Smooth muscle cell (in vitro differentiated cells): ENCODE measurements around the gene HNRNPM. TPM values are rescaled to one million over a fixed set of nuclear protein-coding genes. Genes with fewer than 3 reads are reported as not detected.

Experiments used
- DNase-seq: peaks from one replicate; lab custom pipeline; 2025; ENCODE audit not compliant: unreplicated experiment; lab: John Stamatoyannopoulos, UW
- H2AFZ ChIP-seq: fragments of 200-600 bp; sonication (generic); 2 replicates; pipeline ENCODE4 v1.6.0; 2016; ENCODE audit warnings: antibody characterized with exemption, low read depth, mild to moderate bottlenecking
- H3F3A ChIP-seq: fragments of 200-600 bp; sonication (generic); 2 replicates; pipeline ENCODE4 v1.6.0; 2017; ENCODE audit warnings: antibody characterized with exemption, low read depth
- H3K27ac ChIP-seq: fragments of 200-600 bp; sonication (generic); 2 replicates; pipeline ENCODE4 v1.5.1; 2016; ENCODE audit warnings: low read depth, mild to moderate bottlenecking
- H3K27me3 ChIP-seq: fragments of 200-600 bp; sonication (generic); 2 replicates; pipeline ENCODE4 v1.6.1; 2016; ENCODE audit warnings: low read depth, mild to moderate bottlenecking
- H3K36me3 ChIP-seq: fragments of 200-600 bp; sonication (generic); 2 replicates; pipeline ENCODE4 v1.5.1; 2016; ENCODE audit warnings: low read depth
- H3K4me1 ChIP-seq: fragments of 200-600 bp; sonication (generic); 2 replicates; pipeline ENCODE4 v1.5.1; 2016; ENCODE audit warnings: low read depth
- H3K4me2 ChIP-seq: fragments of 200-600 bp; sonication (generic); 2 replicates; pipeline ENCODE4 v1.6.0; 2016; ENCODE audit warnings: mild to moderate bottlenecking
- H3K4me3 ChIP-seq: fragments of 200-600 bp; sonication (generic); 2 replicates; pipeline ENCODE4 v1.5.1; 2016; ENCODE audit warnings: mild to moderate bottlenecking
- H3K79me2 ChIP-seq: fragments of 200-600 bp; sonication (generic); 2 replicates; pipeline ENCODE4 v1.6.0; 2016; ENCODE audit warnings: low read depth, mild to moderate bottlenecking
- H3K9ac ChIP-seq: fragments of 200-600 bp; sonication (generic); 2 replicates; pipeline ENCODE4 v1.6.0; 2016; ENCODE audit warnings: low read depth
- H3K9me3 ChIP-seq: fragments of 200-600 bp; sonication (generic); replicated peaks from 2 replicates; pipeline ENCODE4 v1.5.1; 2016; ENCODE audit warnings: low read depth
- H4K20me1 ChIP-seq: fragments of 200-600 bp; sonication (generic); 2 replicates; pipeline ENCODE4 v1.6.0; 2016; ENCODE audit warnings: low read depth
- WGBS: methylation state at CpG from one replicate; pipeline ENCODE4 v1.1.7; 2016; ENCODE audit warnings: low lambda C conversion rate; 5-methylcytosine and 5-hydroxymethylcytosine counted together
- polyA plus RNA-seq: library from polyadenylated mRNA; unstranded; fragments of >200 nt; fragmentation: Nextera tagmentation; extraction: Ambion mirVana; gene quantifications from 2 replicates; pipeline ENCODE4 v1.2.1, GENCODE V29; 2016
- total RNA-seq: library from RNA; depleted of rRNA; stranded (reverse); fragments of >200 nt; gene quantifications from 2 replicates; pipeline ENCODE4 v1.2.3, GENCODE V29; 2014
- TF ChIP-seq, protein P1 (sequence below): fragments of 200-600 bp; sonication (generic); IDR thresholded peaks from 2 replicates; pipeline ENCODE4 v1.5.1; 2017; ENCODE audit warnings: borderline replicate concordance, mild to moderate bottlenecking, antibody characterized with exemption; ENCODE audit not compliant: insufficient read depth, poor library complexity, severe bottlenecking

Gene HNRNPM
- total and polyA plus RNA-seq, 2 experiments from 2014 or later, result 44.3 to 143 TPM

DNA sequence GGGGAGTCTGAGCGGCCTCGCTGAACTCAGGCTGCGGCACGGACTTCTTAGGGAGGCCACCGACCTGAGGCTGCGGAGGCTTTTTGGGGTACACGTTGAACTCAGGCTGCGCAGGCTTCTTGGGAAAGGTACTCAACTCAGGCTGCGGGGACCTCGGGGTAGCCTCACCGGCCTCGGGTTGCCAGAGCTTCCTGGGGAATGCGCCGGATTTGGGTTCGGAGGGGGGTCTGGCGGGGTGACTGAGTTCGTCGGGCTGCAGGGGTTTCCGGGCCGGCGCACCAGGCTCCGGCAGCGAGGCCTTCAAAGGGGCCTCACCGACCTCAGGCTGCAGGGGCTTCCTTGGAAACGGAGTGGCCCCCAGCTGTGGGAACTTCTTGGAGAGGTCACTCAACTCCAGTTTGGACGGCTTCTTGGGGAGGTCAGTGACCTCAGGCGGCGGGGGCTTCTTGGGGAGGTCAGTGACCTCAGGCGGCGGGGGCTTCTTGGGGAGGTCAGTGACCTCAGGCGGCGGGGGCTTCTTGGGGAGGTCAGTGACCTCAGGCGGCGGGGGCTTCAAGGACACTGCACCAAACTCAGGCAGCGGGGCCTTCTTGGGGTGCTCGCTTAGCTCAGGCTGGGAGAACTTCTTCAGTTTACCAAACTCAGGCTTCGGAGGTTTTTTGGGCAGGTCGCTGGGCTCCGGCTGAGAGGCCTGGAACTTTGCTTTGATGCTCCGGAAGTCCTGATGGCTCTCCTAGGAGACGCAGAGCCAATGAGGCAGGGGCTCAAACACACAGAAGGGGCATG is 54.5 kb downstream of the HNRNPM start:
- no peak overlapping the region for H3K27ac ChIP-seq
- H3K36me3 ChIP-seq, result no peaks in the 10 kb centered on the region
- no peak overlapping the region for H3K4me3 ChIP-seq
- H3K4me1 ChIP-seq, result peaks cover 11% of the 10 kb centered on the region
- H3K4me2 ChIP-seq, result no peak overlapping the region
- no peaks in the 10 kb centered on the region for H3F3A ChIP-seq
- no peak for DNase-seq
- H3K9ac ChIP-seq, result no peak overlapping the region
- H3K9me3 ChIP-seq, result no peaks in the 10 kb centered on the region
- no peaks in the 10 kb centered on the region for H4K20me1 ChIP-seq
- H3K79me2 ChIP-seq, result no peaks in the 10 kb centered on the region
- no peak overlapping the region for H2AFZ ChIP-seq
- no peaks in the 10 kb centered on the region for H3K27me3 ChIP-seq
- TF ChIP-seq, protein P1, sequence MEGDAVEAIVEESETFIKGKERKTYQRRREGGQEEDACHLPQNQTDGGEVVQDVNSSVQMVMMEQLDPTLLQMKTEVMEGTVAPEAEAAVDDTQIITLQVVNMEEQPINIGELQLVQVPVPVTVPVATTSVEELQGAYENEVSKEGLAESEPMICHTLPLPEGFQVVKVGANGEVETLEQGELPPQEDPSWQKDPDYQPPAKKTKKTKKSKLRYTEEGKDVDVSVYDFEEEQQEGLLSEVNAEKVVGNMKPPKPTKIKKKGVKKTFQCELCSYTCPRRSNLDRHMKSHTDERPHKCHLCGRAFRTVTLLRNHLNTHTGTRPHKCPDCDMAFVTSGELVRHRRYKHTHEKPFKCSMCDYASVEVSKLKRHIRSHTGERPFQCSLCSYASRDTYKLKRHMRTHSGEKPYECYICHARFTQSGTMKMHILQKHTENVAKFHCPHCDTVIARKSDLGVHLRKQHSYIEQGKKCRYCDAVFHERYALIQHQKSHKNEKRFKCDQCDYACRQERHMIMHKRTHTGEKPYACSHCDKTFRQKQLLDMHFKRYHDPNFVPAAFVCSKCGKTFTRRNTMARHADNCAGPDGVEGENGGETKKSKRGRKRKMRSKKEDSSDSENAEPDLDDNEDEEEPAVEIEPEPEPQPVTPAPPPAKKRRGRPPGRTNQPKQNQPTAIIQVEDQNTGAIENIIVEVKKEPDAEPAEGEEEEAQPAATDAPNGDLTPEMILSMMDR, result no peak
- 94% methylated on average over 41 of the region's 41 CpGs for WGBS

DNA sequence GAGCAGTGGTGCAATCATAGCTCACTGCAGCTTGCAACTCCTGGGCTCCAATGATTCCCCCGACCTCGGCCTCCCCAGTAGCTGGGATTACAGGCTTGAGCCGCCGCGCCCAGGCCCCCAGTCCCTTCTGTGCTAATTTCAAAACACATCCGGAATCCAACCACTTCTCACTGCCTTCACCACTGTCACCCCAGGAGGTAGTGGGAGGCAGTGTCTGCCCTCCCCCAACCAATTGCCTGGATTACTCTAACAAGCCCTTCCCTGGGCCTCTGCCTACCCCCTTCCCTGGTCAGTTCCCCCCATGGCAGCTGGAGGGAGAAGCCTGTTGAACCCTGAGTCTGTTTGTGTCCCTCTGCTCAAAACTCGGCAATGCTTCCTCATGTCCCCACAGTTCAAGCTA is 55.4 kb downstream of the HNRNPM start:
- WGBS, result 60% methylated on average over 7 of the region's 7 CpGs
- Histone ChIP-seq H3F3A (no peaks in the 10 kb centered on the region), H2AFZ (no peak overlapping the region), H3K27ac (no peak overlapping the region), H3K4me3 (no peak overlapping the region), H3K9me3 (no peaks in the 10 kb centered on the region), H4K20me1 (no peaks in the 10 kb centered on the region), H3K4me2 (no peak overlapping the region), H3K36me3 (no peaks in the 10 kb centered on the region), H3K79me2 (no peaks in the 10 kb centered on the region), H3K9ac (no peak overlapping the region), H3K4me1 (peaks cover 11% of the 10 kb centered on the region), H3K27me3 (no peaks in the 10 kb centered on the region)
- TF ChIP-seq, protein P1, result no peak
- DNase-seq, result no peak

DNA sequence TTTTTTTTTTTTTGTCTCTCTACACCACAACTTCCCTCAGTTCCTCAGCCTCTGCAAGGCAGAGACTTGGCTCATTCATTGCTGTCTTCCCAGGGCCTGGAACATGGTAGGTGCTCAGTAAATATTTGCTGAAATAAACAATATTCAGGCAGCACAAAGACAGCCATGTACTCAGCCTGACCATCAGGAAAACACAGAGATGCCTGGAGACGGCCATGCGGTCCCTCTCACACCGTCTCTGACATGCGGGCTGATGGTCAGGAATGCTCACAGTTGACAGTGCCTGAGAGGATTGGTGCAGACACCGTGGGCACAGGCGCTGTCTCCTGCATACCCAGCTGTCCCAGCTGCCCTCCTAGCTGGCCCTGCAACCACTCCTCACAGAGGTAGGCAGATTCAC is 56.7 kb downstream of the HNRNPM start:
- no peak for DNase-seq
- H3K9me3 ChIP-seq, result no peaks in the 10 kb centered on the region
- 88% methylated on average over 6 of the region's 6 CpGs for WGBS
- no peak overlapping the region for H3K4me3 ChIP-seq
- no peak overlapping the region for H3K9ac ChIP-seq
- peaks cover 23% of the 10 kb centered on the region for H3K4me1 ChIP-seq
- H3K4me2 ChIP-seq, result no peak overlapping the region
- H2AFZ ChIP-seq, result no peak overlapping the region
- no peaks in the 10 kb centered on the region for H4K20me1 ChIP-seq
- no peaks in the 10 kb centered on the region for H3K79me2 ChIP-seq
- H3K27ac ChIP-seq, result no peak overlapping the region
- no peaks in the 10 kb centered on the region for H3K27me3 ChIP-seq
- no peaks in the 10 kb centered on the region for H3K36me3 ChIP-seq
- H3F3A ChIP-seq, result peaks cover 4% of the 10 kb centered on the region
- TF ChIP-seq, protein P1, result no peak

DNA sequence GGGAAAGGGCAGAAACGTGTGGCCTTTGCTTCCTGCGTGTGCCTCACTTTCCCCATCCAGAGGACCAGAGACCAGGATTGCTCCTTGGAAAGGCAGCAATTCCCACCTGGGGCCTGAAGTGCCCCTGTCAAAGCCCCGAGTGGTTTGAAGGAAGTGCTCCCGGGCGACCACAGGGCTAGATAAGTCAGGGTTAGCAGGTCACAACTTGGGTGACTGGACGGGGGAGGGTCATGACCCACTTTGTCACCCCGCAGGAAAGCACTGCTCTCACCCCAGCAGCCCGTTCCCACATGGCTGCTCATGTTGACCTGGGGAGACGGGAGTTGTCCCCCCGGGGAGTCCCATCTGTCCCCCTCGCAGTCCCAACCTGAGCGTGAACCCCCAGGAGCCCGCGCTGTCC is 57.2 kb downstream of the HNRNPM start:
- peaks cover 23% of the 10 kb centered on the region for H3K4me1 ChIP-seq
- no peaks in the 10 kb centered on the region for H4K20me1 ChIP-seq
- TF ChIP-seq, protein P1, result no peak
- H3K9ac ChIP-seq, result no peak overlapping the region
- whole genome bisulfite sequencing, result 87% methylated on average over 14 of the region's 14 CpGs
- no peak overlapping the region for H2AFZ ChIP-seq
- H3K27me3 ChIP-seq, result no peaks in the 10 kb centered on the region
- H3K27ac ChIP-seq, result no peak overlapping the region
- H3K4me3 ChIP-seq, result no peak overlapping the region
- H3F3A ChIP-seq, result peaks cover 8% of the 10 kb centered on the region
- H3K36me3 ChIP-seq, result no peaks in the 10 kb centered on the region
- DNase-seq, result no peak
- no peaks in the 10 kb centered on the region for H3K9me3 ChIP-seq
- H3K79me2 ChIP-seq, result no peaks in the 10 kb centered on the region
- H3K4me2 ChIP-seq, result no peak overlapping the region
